H9 (cell line): ENCODE results near the gene AMIGO1. TPM values are rescaled to one million over a fixed set of nuclear protein-coding genes. Genes with fewer than 3 reads are reported as not detected.

Experiments
- DNase-seq: peaks from one replicate; pipeline ENCODE4 v3.0.0-alpha.2; 2017
- H2AFZ ChIP-seq: one replicate; pipeline ENCODE4 v1.6.1; 2013; ENCODE audit warnings: mild to moderate bottlenecking, low read length, control low read depth, moderate library complexity
- H2AK5ac ChIP-seq: 2 replicates; pipeline ENCODE4 v1.6.1; 2013; ENCODE audit warnings: low read length, control low read depth, mixed read lengths; ENCODE audit not compliant: insufficient read length
- H2BK120ac ChIP-seq: one replicate; pipeline ENCODE4 v1.6.1; 2013; ENCODE audit warnings: low read depth, mild to moderate bottlenecking, low read length, control low read depth, inconsistent platforms; ENCODE audit not compliant: poor library complexity, severe bottlenecking
- H2BK12ac ChIP-seq: 2 replicates; pipeline ENCODE4 v1.6.1; 2013; ENCODE audit warnings: low read length, control low read depth, mixed read lengths, low read depth; ENCODE audit not compliant: insufficient read length
- H2BK15ac ChIP-seq: 2 replicates; pipeline ENCODE4 v1.6.1; 2013; ENCODE audit warnings: low read depth, low read length, control low read depth
- H2BK20ac ChIP-seq: one replicate; pipeline ENCODE4 v1.6.1; 2013; ENCODE audit warnings: low read depth, mild to moderate bottlenecking, low read length, control low read depth, inconsistent platforms; ENCODE audit not compliant: poor library complexity, severe bottlenecking
- H2BK5ac ChIP-seq: 2 replicates; pipeline ENCODE4 v1.6.1; 2013; ENCODE audit warnings: low read length, control low read depth, mixed read lengths; ENCODE audit not compliant: insufficient read length
- H3K14ac ChIP-seq: 2 replicates; pipeline ENCODE4 v1.6.1; 2013; ENCODE audit warnings: low read length, control low read depth; ENCODE audit not compliant: insufficient read depth
- H3K18ac ChIP-seq: 2 replicates; pipeline ENCODE4 v1.6.1; 2013; ENCODE audit warnings: low read depth, mild to moderate bottlenecking, mixed read lengths, low read length, control low read depth; ENCODE audit not compliant: insufficient read length
- H3K23ac ChIP-seq: 2 replicates; pipeline ENCODE4 v1.6.1; 2013; ENCODE audit warnings: low read length, control low read depth, mixed read lengths, low read depth; ENCODE audit not compliant: insufficient read length
- H3K23me2 ChIP-seq: 2 replicates; pipeline ENCODE4 v1.6.1; 2013; ENCODE audit warnings: low read depth, mild to moderate bottlenecking, mixed read lengths, low read length, control low read depth; ENCODE audit not compliant: insufficient read length, poor library complexity, severe bottlenecking
- H3K27ac ChIP-seq: 2 replicates; pipeline ENCODE4 v1.5.1; 2013; ENCODE audit warnings: low read length, control low read depth, mixed read lengths, low read depth; ENCODE audit not compliant: insufficient read length
- H3K27me3 ChIP-seq: 2 replicates; pipeline ENCODE4 v1.6.1; 2013; ENCODE audit warnings: low read length, control low read depth, inconsistent platforms; ENCODE audit not compliant: insufficient read depth
- H3K4ac ChIP-seq: 2 replicates; pipeline ENCODE4 v1.6.1; 2013; ENCODE audit warnings: low read depth, mild to moderate bottlenecking, control low read depth, inconsistent platforms, low read length, moderate library complexity
- H3K4me1 ChIP-seq: 2 replicates; pipeline ENCODE4 v1.6.1; 2013; ENCODE audit warnings: low read length, control low read depth, inconsistent platforms; ENCODE audit not compliant: insufficient read depth
- H3K4me2 ChIP-seq: 2 replicates; pipeline ENCODE4 v1.6.1; 2013; ENCODE audit warnings: low read length, control low read depth, mixed read lengths; ENCODE audit not compliant: insufficient read length, insufficient read depth
- H3K56ac ChIP-seq: 2 replicates; pipeline ENCODE4 v1.6.1; 2013; ENCODE audit warnings: low read depth, mild to moderate bottlenecking, mixed read lengths, low read length, control low read depth; ENCODE audit not compliant: insufficient read length
- H3K79me1 ChIP-seq: 2 replicates; pipeline ENCODE4 v1.6.1; 2013; ENCODE audit warnings: low read depth, mild to moderate bottlenecking, moderate library complexity, low read length, control low read depth, inconsistent platforms; ENCODE audit not compliant: insufficient read depth, poor library complexity, severe bottlenecking
- H3K79me2 ChIP-seq: 2 replicates; pipeline ENCODE4 v1.6.1; 2013; ENCODE audit warnings: low read length, control low read depth, inconsistent platforms; ENCODE audit not compliant: insufficient read depth
- H3K9ac ChIP-seq: 2 replicates; pipeline ENCODE4 v1.6.1; 2013; ENCODE audit warnings: low read length, control low read depth, mixed read lengths; ENCODE audit not compliant: insufficient read length; ENCODE audit errors: extremely low read depth
- H3K9me3 ChIP-seq: one replicate; pipeline ENCODE4 v1.6.1; 2013; ENCODE audit warnings: low read depth, low read length, inconsistent platforms; ENCODE audit not compliant: control insufficient read depth
- H3T11ph ChIP-seq: one replicate; pipeline ENCODE4 v1.6.1; 2013; ENCODE audit warnings: mild to moderate bottlenecking, low read length, control low read depth, inconsistent platforms
- H4K20me1 ChIP-seq: one replicate; pipeline ENCODE4 v1.6.1; 2013; ENCODE audit not compliant: control insufficient read depth, insufficient read length, insufficient read depth
- H4K5ac ChIP-seq: 2 replicates; pipeline ENCODE4 v1.6.1; 2013; ENCODE audit warnings: low read depth, mild to moderate bottlenecking, mixed read lengths, low read length, control low read depth; ENCODE audit not compliant: insufficient read length
- H4K8ac ChIP-seq: replicated peaks from 2 replicates; pipeline ENCODE4 v1.6.1; 2013; ENCODE audit warnings: low read length, control low read depth, mixed read lengths, low read depth; ENCODE audit not compliant: insufficient read length
- H4K91ac ChIP-seq: 2 replicates; pipeline ENCODE4 v1.6.1; 2013; ENCODE audit warnings: low read depth, mild to moderate bottlenecking, moderate library complexity, mixed read lengths, low read length, control low read depth; ENCODE audit not compliant: insufficient read length
- H3K27ac Mint-ChIP-seq, 3 experiments: 2 replicates in 2 of 3; 3 replicates in 1 of 3; pipeline ENCODE4 v1.8.0; 2020 to 2021; ENCODE audit warnings: mixed read lengths in 3 of 3, mild to moderate bottlenecking in 1 of 3, moderate library complexity in 1 of 3
- H3K27me3 Mint-ChIP-seq: 2 replicates; pipeline ENCODE4 v1.8.0; 2021; ENCODE audit warnings: low read depth, mild to moderate bottlenecking, moderate library complexity, mixed read lengths
- H3K36me3 Mint-ChIP-seq, 3 experiments: 2 replicates in 2 of 3; 3 replicates in 1 of 3; pipeline ENCODE4 v1.8.0; 2020 to 2021; ENCODE audit warnings: low read depth in 3 of 3, mixed read lengths in 3 of 3; ENCODE audit not compliant: insufficient read depth in 1 of 3
- H3K4me1 Mint-ChIP-seq, 2 experiments: 2 replicates each; pipeline ENCODE4 v1.8.0; 2020; ENCODE audit warnings: mixed read lengths in 2 of 2
- H3K4me3 Mint-ChIP-seq, 2 experiments: 2 replicates in 1 of 2; 3 replicates in 1 of 2; pipeline ENCODE4 v1.8.0; 2020 to 2021; ENCODE audit warnings: mild to moderate bottlenecking in 2 of 2, mixed read lengths in 2 of 2, moderate library complexity in 1 of 2
- H3K9me3 Mint-ChIP-seq, 2 experiments: 2 replicates in 1 of 2; 3 replicates in 1 of 2; pipeline ENCODE4 v1.8.0; 2020; ENCODE audit warnings: mild to moderate bottlenecking in 2 of 2, mixed read lengths in 2 of 2, moderate library complexity in 1 of 2
- CTCF ChIP-seq: fragments of 200-600 bp; sonication (generic); conservative IDR thresholded peaks from 3 replicates; pipeline ENCODE4 v1.8.0; 2021; ENCODE audit warnings: antibody characterized with exemption, mild to moderate bottlenecking
- WGBS: extraction: QIAGEN DNeasy Blood & Tissue Kit; methylation state at CpG from one replicate; pipeline ENCODE4 v1.1.7; 2013; ENCODE audit warnings: missing lambda C conversion rate, low lambda C conversion rate, mixed read lengths; ENCODE audit not compliant: insufficient read length; ENCODE audit errors: extremely low coverage; 5-methylcytosine and 5-hydroxymethylcytosine counted together
- total RNA-seq: library from RNA; stranded (reverse); gene quantifications from 2 replicates; pipeline ENCODE4 v1.2.1, GENCODE V29; 2021

The AMIGO1 gene
- total RNA-seq, 1 experiment from 2014 or later = 4.1 TPM

- no peaks in the 10 kb centered on the region for H3K79me1 ChIP-seq
- no peaks in the 10 kb centered on the region; a peak in 1 of 5 replicates for H3K9me3 Mint-ChIP-seq
- peaks cover 2% of the 10 kb centered on the region for H3K27me3 Mint-ChIP-seq
- no peaks in the 10 kb centered on the region; a peak in 1 of 7 replicates for H3K36me3 Mint-ChIP-seq
- H2BK5ac ChIP-seq = no peak within 1 kb of the TSS
- no peak within 1 kb of the TSS for H3K23ac ChIP-seq
- no peak within 1 kb of the TSS for H3K27ac ChIP-seq
- no peak within 1 kb of the TSS for H3K9ac ChIP-seq
- no peak within 1 kb of the TSS for H2AK5ac ChIP-seq
- H3K56ac ChIP-seq = no peak within 1 kb of the TSS
- no peaks in the 10 kb centered on the region; the same call in 1 of the 2 replicates for H3K4me1 ChIP-seq
- no peak within 1 kb of the TSS for H3T11ph ChIP-seq
- H2BK12ac ChIP-seq = no peak within 1 kb of the TSS
- peak within 1 kb of the TSS in 1 of 3 experiments; percentile 29; a peak in 1 of 7 replicates for H3K27ac Mint-ChIP-seq
- peak within 1 kb of the TSS in 1 of 2 experiments; percentile 57; a peak in 3 of 5 replicates for H3K4me3 Mint-ChIP-seq
- no peaks in the 10 kb centered on the region for H3K79me2 ChIP-seq
- H2AFZ ChIP-seq = no peak within 1 kb of the TSS
- TF ChIP-seq CTCF = no peak
- H3K14ac ChIP-seq = no peak within 1 kb of the TSS
- no peak within 1 kb of the TSS for H3K18ac ChIP-seq
- H2BK120ac ChIP-seq = no peak within 1 kb of the TSS
- H4K20me1 ChIP-seq = no peaks in the 10 kb centered on the region
- H3K4me2 ChIP-seq = no peak within 1 kb of the TSS
- no peaks in the 10 kb centered on the region for H3K9me3 ChIP-seq
- H3K23me2 ChIP-seq = no peaks in the 10 kb centered on the region
- no peak within 1 kb of the TSS for H2BK15ac ChIP-seq
- no peak within 1 kb of the TSS for H4K5ac ChIP-seq
- no CpG with 5 or more reads among the region's 7 CpGs for WGBS
- no peak for DNase-seq
- H3K4ac ChIP-seq = no peak within 1 kb of the TSS
- H4K8ac ChIP-seq = no peak within 1 kb of the TSS
- H2BK20ac ChIP-seq = no peak within 1 kb of the TSS
- no peak within 1 kb of the TSS for H4K91ac ChIP-seq
- peaks cover 8 to 21% of the 10 kb centered on the region in 2 experiments for H3K4me1 Mint-ChIP-seq
- H3K27me3 ChIP-seq = no peaks in the 10 kb centered on the region
Measured at GRCh38 chr1:109539676-109540075, 30.1 kb upstream of the AMIGO1 start, which contains the start of gene GPR61. Gene GPR61, plus strand, starts transcription at chr1:109539872. Its CDS starts 3,151 bp downstream, at chr1:109543023.
